HG03139 (cell line): ENCODE measurements around the gene NFIB.

ENCODE experiments used
- ATAC-seq: cut with Tn5 transposase; IDR thresholded peaks from one replicate; pipeline ENCODE4 v1.9.1; 2021; ENCODE audit not compliant: unreplicated experiment

NFIB gene

GRCh38 chr9:14249527-14249926, 64.4 kb downstream of the NFIB start:
- ATAC-seq, result no peak

GRCh38 chr9:14248149-14248548, 65.8 kb downstream of the NFIB start:
- ATAC-seq, result no peak

GRCh38 chr9:14247577-14247976, 66.4 kb downstream of the NFIB start:
- no peak for ATAC-seq

- ATAC-seq, result no peak
These were observed 67.0 kb downstream of the NFIB start for GRCh38 chr9:14246951-14247350.

- ATAC-seq, result no peak
These were observed 67.9 kb downstream of the NFIB start for GRCh38 chr9:14245901-14246525.

GRCh38 chr9:14243514-14244042, 70.4 kb downstream of the NFIB start:
- ATAC-seq, result no peak

GRCh38 chr9:14242150-14242805, 71.7 kb downstream of the NFIB start:
- no peak for ATAC-seq

GRCh38 chr9:14240537-14240936, 73.4 kb downstream of the NFIB start:
- no peak for ATAC-seq

GRCh38 chr9:14238518-14238917, 75.4 kb downstream of the NFIB start:
- no peak for ATAC-seq

GRCh38 chr9:14238079-14238478, 75.9 kb downstream of the NFIB start:
- no peak for ATAC-seq

- ATAC-seq, result no peak
These were observed 77.3 kb downstream of the NFIB start for GRCh38 chr9:14236591-14236990.

- no peak for ATAC-seq
These were observed 81.8 kb downstream of the NFIB start for GRCh38 chr9:14232111-14232510.

GRCh38 chr9:14231196-14231990, 82.5 kb downstream of the NFIB start:
- ATAC-seq, result no peak

- ATAC-seq, result no peak
These were observed 85.3 kb downstream of the NFIB start for GRCh38 chr9:14228602-14229001.

GRCh38 chr9:14226855-14227532, 86.9 kb downstream of the NFIB start:
- ATAC-seq, result no peak

- no peak for ATAC-seq
These were observed 90.9 kb downstream of the NFIB start for GRCh38 chr9:14223081-14223480.

- ATAC-seq, result no peak
These were observed 91.6 kb downstream of the NFIB start for GRCh38 chr9:14222149-14222835.

- ATAC-seq, result no peak
These were observed 92.4 kb downstream of the NFIB start for GRCh38 chr9:14221558-14221957.

- ATAC-seq, result no peak
These were observed 92.8 kb downstream of the NFIB start for GRCh38 chr9:14221119-14221518.

- no peak for ATAC-seq
These were observed 93.7 kb downstream of the NFIB start for GRCh38 chr9:14220256-14220655.

GRCh38 chr9:14219850-14220249, 94.1 kb downstream of the NFIB start:
- no peak for ATAC-seq
